K562 (cell line): ENCODE data around the gene CNOT4. TPM values are rescaled to one million over a fixed set of nuclear protein-coding genes. Genes with fewer than 3 reads are reported as not detected.

Experiments used
- ATAC-seq: fragments of 200-7000 bp; cut with Tn5 transposase; 3 replicates; pipeline ENCODE4 v1.9.1; 2020; ENCODE audit warnings: moderate library complexity
- BruUV-seq: library from RNA; stranded (reverse); fragments of 400-500 nt; replicated peaks from 2 replicates; lab custom pipeline; 2021; lab: Mats Ljungman, UMichigan
- CTCF ChIA-PET: fragments of 300-600 bp; formaldehyde crosslinking; extraction: SDS; loops from one replicate; lab custom pipeline; 2021; ENCODE audit warnings: low intra/inter-chr PET ratio; lab: Yijun Ruan, JAX
- POLR2A ChIA-PET: fragments of 300-600, 350-650 bp; sonication (Branson Sonifier 250); formaldehyde crosslinking; extraction: SDS; loops from one replicate; lab custom pipeline; 2021; ENCODE audit warnings: antibody characterized with exemption, inconsistent platforms; lab: Yijun Ruan, JAX
- DNase-seq, 4 experiments: peaks; one replicate each; pipeline versions ENCODE4 v3.0.0 to v3.0.0-alpha.2; 2011 to 2018; ENCODE audit warnings: low spot score in 3 of 4, mixed read lengths in 3 of 4; ENCODE audit errors: extremely low read depth in 1 of 4
- FAIRE-seq: peaks from 2 replicates; lab custom pipeline; 2011; peaks lifted over from hg19 to GRCh38; lab: Jason Lieb, UNC
- H2AFZ ChIP-seq: 2 replicates; pipeline ENCODE4 v1.6.0; 2011; ENCODE audit warnings: low read depth, low read length, control low read depth, inconsistent platforms
- H3K27ac ChIP-seq: fragments of 200-600 bp; 3 replicates; pipeline ENCODE4 v1.8.0; 2011; ENCODE audit warnings: low read depth, mild to moderate bottlenecking, control low read depth, inconsistent platforms, low read length, moderate library complexity, mixed read lengths; ENCODE audit errors: extremely low read depth
- H3K27me3 ChIP-seq, 2 experiments: fragments of 300-600 bp in 1 of 2; 2 replicates in 1 of 2; 3 replicates in 1 of 2; pipeline versions ENCODE4 v1.6.0 to v1.8.0; 2011; ENCODE audit warnings: inconsistent platforms in 2 of 2, low read length in 2 of 2, mild to moderate bottlenecking in 1 of 2, mixed read lengths in 1 of 2, moderate library complexity in 1 of 2; ENCODE audit not compliant: control insufficient read depth in 2 of 2, insufficient read depth in 2 of 2
- H3K36me3 ChIP-seq: fragments of 300-600 bp; 3 replicates; pipeline ENCODE4 v1.8.0; 2011; ENCODE audit warnings: mild to moderate bottlenecking, low read length, inconsistent platforms; ENCODE audit not compliant: control insufficient read depth, insufficient read depth
- H3K4me1 ChIP-seq, 2 experiments: fragments of 200-600 bp in 1 of 2; replicated peaks in 1 of 2; 2 replicates in 1 of 2; 3 replicates in 1 of 2; pipeline versions ENCODE4 v1.5.1 to v1.8.0; 2011; ENCODE audit warnings: inconsistent platforms in 2 of 2, low read length in 2 of 2, mild to moderate bottlenecking in 1 of 2, mixed read lengths in 1 of 2, moderate library complexity in 1 of 2; ENCODE audit not compliant: control insufficient read depth in 2 of 2, insufficient read depth in 2 of 2
- H3K4me2 ChIP-seq: 2 replicates; pipeline ENCODE4 v1.6.1; 2011; ENCODE audit warnings: low read length, control low read depth, inconsistent platforms, mixed read lengths; ENCODE audit not compliant: insufficient read depth
- H3K4me3 ChIP-seq: fragments of 200-600 bp; sonication (generic), shearing (Covaris generic); 2 replicates; pipeline ENCODE4 v1.5.1; 2016; ENCODE audit warnings: control low read depth, inconsistent platforms
- H3K79me2 ChIP-seq: fragments of 200-600 bp; 3 replicates; pipeline ENCODE4 v1.8.0; 2011; ENCODE audit warnings: low read length, inconsistent platforms; ENCODE audit not compliant: control insufficient read depth, insufficient read depth
- H3K9ac ChIP-seq, 2 experiments: 2 replicates each; pipeline versions ENCODE4 v1.6.0 to v1.6.1; 2011; ENCODE audit warnings: low read depth in 2 of 2, low read length in 2 of 2, control low read depth in 1 of 2, inconsistent platforms in 1 of 2, mild to moderate bottlenecking in 1 of 2, mixed read lengths in 1 of 2; ENCODE audit not compliant: insufficient read depth in 1 of 2
- H3K9me1 ChIP-seq: one replicate; pipeline ENCODE4 v1.6.0; 2011; ENCODE audit warnings: inconsistent platforms, mild to moderate bottlenecking, low read length, moderate library complexity; ENCODE audit not compliant: control insufficient read depth, insufficient read depth
- H3K9me3 ChIP-seq: replicated peaks from 2 replicates; pipeline ENCODE4 v1.5.1; 2011; ENCODE audit warnings: low read depth, low read length, inconsistent platforms; ENCODE audit not compliant: control insufficient read depth, insufficient read depth
- H4K20me1 ChIP-seq: replicated peaks from 2 replicates; pipeline ENCODE4 v1.6.1; 2011; ENCODE audit warnings: low read length, inconsistent platforms, mixed read lengths; ENCODE audit not compliant: control insufficient read depth, insufficient read depth
- BACH1 ChIP-seq: fragments of 200-800 bp; sonication (Bioruptor generic); IDR thresholded peaks from 2 replicates; pipeline ENCODE4 v1.6.1; 2016; ENCODE audit warnings: missing genetic modification characterization, missing compliant biosample characterization
- HNRNPL ChIP-seq: fragments of 200-400 bp; formaldehyde crosslinking; IDR thresholded peaks from 2 replicates; pipeline ENCODE4 v1.6.1; 2017; ENCODE audit warnings: low read depth, mild to moderate bottlenecking, low read length
- JUNB ChIP-seq: fragments of 450-650 bp; formaldehyde crosslinking; conservative IDR thresholded peaks from 2 replicates; pipeline ENCODE4 v1.4.0; 2020; ENCODE audit warnings: mild to moderate bottlenecking
- PHF21A ChIP-seq: fragments of 450-650 bp; IDR thresholded peaks from 2 replicates; pipeline ENCODE4 v1.6.1; 2017; ENCODE audit warnings: low read depth, borderline replicate concordance
- POLR2AphosphoS5 ChIP-seq: IDR thresholded peaks from 2 replicates; pipeline ENCODE4 v1.6.1; 2011; ENCODE audit warnings: mild to moderate bottlenecking, low read depth, low read length, moderate library complexity; ENCODE audit not compliant: control insufficient read depth, insufficient read depth
- RB1 ChIP-seq: fragments of 450-650 bp; IDR thresholded peaks from 2 replicates; pipeline ENCODE4 v1.6.1; 2017; ENCODE audit warnings: low read depth, mild to moderate bottlenecking
- SIN3B ChIP-seq: fragments of 450-650 bp; IDR thresholded peaks from 2 replicates; pipeline ENCODE4 v1.6.1; 2017; ENCODE audit warnings: low read depth, mild to moderate bottlenecking, moderate library complexity
- U2AF2 ChIP-seq: fragments of 200-400 bp; formaldehyde crosslinking; optimal IDR thresholded peaks from 2 replicates; pipeline ENCODE3; 2017; ENCODE audit warnings: low read depth, mild to moderate bottlenecking, low read length
- ZNF212 ChIP-seq: fragments of 450-650 bp; formaldehyde crosslinking; IDR thresholded peaks from 2 replicates; pipeline ENCODE4 v1.4.0; 2020; ENCODE audit warnings: mild to moderate bottlenecking
- ZNF239 ChIP-seq: fragments of 250-450 bp; sonication (Bioruptor Pico); IDR thresholded peaks from 2 replicates; pipeline ENCODE4 v1.4.0; 2020; ENCODE audit warnings: mild to moderate bottlenecking
- ZNF764 ChIP-seq: fragments of 250-450 bp; sonication (Bioruptor Pico); IDR thresholded peaks from 2 replicates; pipeline ENCODE4 v1.4.0; 2020; ENCODE audit warnings: low read depth, mild to moderate bottlenecking, moderate library complexity
- ZNF785 ChIP-seq: fragments of 250-450 bp; sonication (Bioruptor Pico); IDR thresholded peaks from 2 replicates; pipeline ENCODE4 v1.4.0; 2020; ENCODE audit warnings: mild to moderate bottlenecking
- in situ Hi-C: fragments of 300-500 bp; cut with MboI; formaldehyde crosslinking; loops from 4 replicates; pipeline ENCODE4 v1.15.0; 2018; ENCODE audit warnings: inconsistent platforms, mixed read lengths
- intact Hi-C: fragments of 100-400 bp; cut with micrococcal nuclease; formaldehyde crosslinking; loops from 2 replicates; pipeline ENCODE4 v1.14.2; 2022
- polyA plus RNA-seq, 8 experiments: library from polyadenylated mRNA; depleted of rRNA in 4 of 8; stranded (reverse) in 5 of 8; unstranded in 3 of 8; fragments of >200 nt; fragmentation: Nextera tagmentation in 2 of 8; fragmentation: Illumina TruSeq in 1 of 8; extraction: Ambion mirVana in 2 of 8; extraction: Trizol in 1 of 8; gene quantifications; 2 replicates each; pipeline versions ENCODE4 v1.2.1 to v1.2.3, GENCODE V29; 2011 to 2014; ENCODE audit warnings: inconsistent platforms in 1 of 8, missing spikeins in 1 of 8
- total RNA-seq, 7 experiments: library from RNA; depleted of rRNA in 6 of 7; stranded (reverse); fragments of >200 nt in 6 of 7; fragmentation: Illumina TruSeq in 2 of 7; extraction: Trizol in 2 of 7; gene quantifications; 2 replicates each; pipeline versions ENCODE4 v1.2.1 to v1.2.3, GENCODE V29; 2011 to 2021; ENCODE audit warnings: low replicate concordance in 1 of 7
- TF ChIP-seq, protein P1 (sequence below), 2 experiments: fragments of 450-650 bp; IDR thresholded peaks; 2 replicates each; pipeline ENCODE4 v1.6.1; 2016
- TF ChIP-seq, protein P2 (sequence below): fragments of 250-450 bp; sonication (Bioruptor Pico); IDR thresholded peaks from 2 replicates; pipeline ENCODE4 v1.4.0; 2020; ENCODE audit warnings: mild to moderate bottlenecking, moderate library complexity, borderline replicate concordance
- TF ChIP-seq, protein P3 (sequence below), 2 experiments: fragments of 450-650 bp in 1 of 2; sonication (generic) in 1 of 2; formaldehyde crosslinking in 1 of 2; IDR thresholded peaks in 1 of 2; conservative IDR thresholded peaks in 1 of 2; 2 replicates each; pipeline versions ENCODE4 v1.6.1 to v1.8.1; 2016 to 2023; ENCODE audit warnings: mild to moderate bottlenecking in 2 of 2, moderate library complexity in 2 of 2, inconsistent platforms in 1 of 2, missing genetic modification reagents in 1 of 2

The CNOT4 gene
- total and polyA plus RNA-seq, 9 of the 15 experiments (the other 6 are each of a cell fraction or from before 2014, with no cell fraction given): 8.6 to 24.1 (median 15.4) TPM

DNA sequence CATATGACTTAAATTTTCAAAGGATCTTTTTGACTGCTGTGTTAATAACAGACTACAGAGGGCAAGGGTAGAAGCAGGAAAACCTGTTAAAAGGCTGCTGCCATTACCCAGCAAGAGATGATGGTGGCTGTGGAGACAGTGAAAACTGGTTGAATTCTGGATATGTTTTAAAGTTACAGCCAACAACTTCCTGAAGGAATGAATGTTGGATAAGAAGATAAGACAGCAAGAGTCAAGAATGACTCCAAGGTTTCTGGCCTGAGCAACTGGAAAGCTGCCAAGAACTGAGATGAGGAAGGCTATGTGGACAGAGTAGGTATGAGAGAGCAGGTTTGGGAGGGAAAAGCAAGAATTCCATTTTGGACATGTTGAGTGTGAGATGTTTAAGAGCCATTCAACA is 19.1 kb downstream of the CNOT4 start:
- POLR2A ChIA-PET: interaction anchor here (0.6 kb wide), 1 partner anchor 19 kb away, joined by 3 read pairs; no protein-coding TSS in a partner anchor
- peak overlapping the region; percentile 56 for H3K4me2 ChIP-seq
- TF ChIP-seq, protein P1, sequence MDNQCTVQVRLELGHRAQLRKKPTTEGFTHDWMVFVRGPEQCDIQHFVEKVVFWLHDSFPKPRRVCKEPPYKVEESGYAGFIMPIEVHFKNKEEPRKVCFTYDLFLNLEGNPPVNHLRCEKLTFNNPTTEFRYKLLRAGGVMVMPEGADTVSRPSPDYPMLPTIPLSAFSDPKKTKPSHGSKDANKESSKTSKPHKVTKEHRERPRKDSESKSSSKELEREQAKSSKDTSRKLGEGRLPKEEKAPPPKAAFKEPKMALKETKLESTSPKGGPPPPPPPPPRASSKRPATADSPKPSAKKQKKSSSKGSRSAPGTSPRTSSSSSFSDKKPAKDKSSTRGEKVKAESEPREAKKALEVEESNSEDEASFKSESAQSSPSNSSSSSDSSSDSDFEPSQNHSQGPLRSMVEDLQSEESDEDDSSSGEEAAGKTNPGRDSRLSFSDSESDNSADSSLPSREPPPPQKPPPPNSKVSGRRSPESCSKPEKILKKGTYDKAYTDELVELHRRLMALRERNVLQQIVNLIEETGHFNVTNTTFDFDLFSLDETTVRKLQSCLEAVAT (IDR thresholded peaks at IDR 0.05): 0 out of 4 replicates have a peak, but pooled peaks of 1 of the 2 experiments have one; percentile 17
- no peak for TF ChIP-seq RB1
- no peak for TF ChIP-seq SIN3B
- TF ChIP-seq, protein P2, sequence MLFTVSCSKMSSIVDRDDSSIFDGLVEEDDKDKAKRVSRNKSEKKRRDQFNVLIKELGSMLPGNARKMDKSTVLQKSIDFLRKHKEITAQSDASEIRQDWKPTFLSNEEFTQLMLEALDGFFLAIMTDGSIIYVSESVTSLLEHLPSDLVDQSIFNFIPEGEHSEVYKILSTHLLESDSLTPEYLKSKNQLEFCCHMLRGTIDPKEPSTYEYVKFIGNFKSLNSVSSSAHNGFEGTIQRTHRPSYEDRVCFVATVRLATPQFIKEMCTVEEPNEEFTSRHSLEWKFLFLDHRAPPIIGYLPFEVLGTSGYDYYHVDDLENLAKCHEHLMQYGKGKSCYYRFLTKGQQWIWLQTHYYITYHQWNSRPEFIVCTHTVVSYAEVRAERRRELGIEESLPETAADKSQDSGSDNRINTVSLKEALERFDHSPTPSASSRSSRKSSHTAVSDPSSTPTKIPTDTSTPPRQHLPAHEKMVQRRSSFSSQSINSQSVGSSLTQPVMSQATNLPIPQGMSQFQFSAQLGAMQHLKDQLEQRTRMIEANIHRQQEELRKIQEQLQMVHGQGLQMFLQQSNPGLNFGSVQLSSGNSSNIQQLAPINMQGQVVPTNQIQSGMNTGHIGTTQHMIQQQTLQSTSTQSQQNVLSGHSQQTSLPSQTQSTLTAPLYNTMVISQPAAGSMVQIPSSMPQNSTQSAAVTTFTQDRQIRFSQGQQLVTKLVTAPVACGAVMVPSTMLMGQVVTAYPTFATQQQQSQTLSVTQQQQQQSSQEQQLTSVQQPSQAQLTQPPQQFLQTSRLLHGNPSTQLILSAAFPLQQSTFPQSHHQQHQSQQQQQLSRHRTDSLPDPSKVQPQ (CRISPR knock-in tag): no peak
- TF ChIP-seq ZNF764: no peak
- no peak for TF ChIP-seq U2AF2
- no peak for TF ChIP-seq PHF21A
- no peak for TF ChIP-seq POLR2AphosphoS5
- TF ChIP-seq BACH1 (tag): no peak
- no peak for TF ChIP-seq JUNB (CRISPR knock-in tag)
- TF ChIP-seq, protein P3, sequence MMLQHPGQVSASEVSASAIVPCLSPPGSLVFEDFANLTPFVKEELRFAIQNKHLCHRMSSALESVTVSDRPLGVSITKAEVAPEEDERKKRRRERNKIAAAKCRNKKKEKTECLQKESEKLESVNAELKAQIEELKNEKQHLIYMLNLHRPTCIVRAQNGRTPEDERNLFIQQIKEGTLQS (IDR thresholded peaks at IDR 0.05): peak; percentile 8; the same call in 1 of the 2 replicates
- TF ChIP-seq, protein P3 (CRISPR knock-in tag; conservative IDR thresholded peaks at IDR 0.05): no peak
- TF ChIP-seq ZNF239 (CRISPR knock-in tag): no peak
- TF ChIP-seq ZNF212 (CRISPR knock-in tag): no peak
- no peak for TF ChIP-seq ZNF785 (CRISPR knock-in tag)
- no peak for TF ChIP-seq HNRNPL

More for the DNA sequence above, 19.1 kb downstream of the CNOT4 start:
- in situ Hi-C loops (no loop called here), intact Hi-C loops (loop anchor here (5.0 kb wide), 1 partner anchor 78 kb away; no protein-coding TSS in a partner anchor)
- Histone ChIP-seq H4K20me1 (peaks cover 14% of the 10 kb centered on the region), H2AFZ (no peak overlapping the region), H3K4me1 (peaks cover 11 to 22% of the 10 kb centered on the region in 2 experiments), H3K27me3 (no peaks in the 10 kb centered on the region), H3K9ac (no peak overlapping the region; a peak in 1 of 4 replicates), H3K27ac (peak overlapping the region; percentile 49; the same call in 2 of the 3 replicates), H3K36me3 (no peaks in the 10 kb centered on the region), H3K79me2 (peaks cover 90% of the 10 kb centered on the region), H3K9me3 (no peaks in the 10 kb centered on the region), H3K9me1 (no peaks in the 10 kb centered on the region), H3K4me3 (no peak overlapping the region)
- CTCF ChIA-PET: no interaction called here
- peak; percentile 72 for ATAC-seq
- FAIRE-seq: peak; percentile 89
- BruUV-seq: no TSS peak
- peak; percentile 58 to 93 (median 68) for DNase-seq
